ENCODE measurements around the gene VSIG10L.

VSIG10L gene

DNA sequence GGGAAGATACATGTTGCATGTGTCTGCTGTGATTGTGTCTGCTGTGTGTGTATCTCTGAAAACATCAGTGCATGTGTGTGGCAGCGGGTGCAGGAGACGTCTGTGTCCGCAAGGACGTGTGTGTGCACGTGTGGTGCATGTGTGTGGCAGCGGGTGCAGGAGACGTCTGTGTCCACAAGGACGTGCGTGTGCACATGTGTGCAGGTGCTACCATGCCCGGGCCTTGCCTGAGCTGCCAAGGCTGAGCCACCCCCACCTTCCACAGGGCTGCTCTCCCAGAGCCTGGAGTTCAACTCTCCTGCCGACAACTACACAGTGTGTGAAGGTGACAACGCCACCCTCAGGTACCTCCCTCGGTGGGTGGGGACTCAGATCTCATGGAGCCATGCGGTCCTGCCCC is 20.1 kb downstream of the VSIG10L start:
- H3K36me3 Mint-ChIP-seq (ENCODE audit: low read depth) = no peaks in the 10 kb centered on the region
- peaks cover 52% of the 10 kb centered on the region for H3K27me3 Mint-ChIP-seq
- no peak overlapping the region for H3K4me3 Mint-ChIP-seq
- H3K4me1 Mint-ChIP-seq (ENCODE audit: low read depth) = peaks cover 10% of the 10 kb centered on the region
- H3K9me3 Mint-ChIP-seq = no peaks in the 10 kb centered on the region
- intact Hi-C loops (cut with micrococcal nuclease) = no loop called here
- H3K27ac Mint-ChIP-seq = no peak overlapping the region

DNA sequence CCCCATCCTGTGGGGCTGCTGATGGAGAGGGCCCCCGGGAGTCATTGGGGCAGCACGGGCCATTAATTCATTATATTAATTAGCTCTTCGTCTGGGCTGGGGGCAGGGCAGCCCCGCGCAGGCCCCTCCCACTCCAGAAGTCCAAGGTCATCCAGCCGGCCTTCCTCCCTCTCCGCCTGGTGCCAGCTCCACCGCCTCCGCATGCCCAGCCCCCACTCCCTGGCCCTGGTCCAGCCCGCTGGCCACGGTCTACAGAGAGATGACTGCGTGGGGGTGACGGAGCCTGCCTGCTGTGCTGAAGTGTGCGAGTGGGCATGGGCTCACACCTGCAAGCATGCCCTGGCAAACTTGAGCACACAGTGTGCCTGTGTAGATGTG is 21.7 kb downstream of the VSIG10L start:
- Mint-ChIP-seq H3K36me3 (ENCODE audit: low read depth) (no peaks in the 10 kb centered on the region), H3K27ac (no peak overlapping the region), H3K27me3 (peaks cover 39% of the 10 kb centered on the region), H3K9me3 (peaks cover 4% of the 10 kb centered on the region), H3K4me1 (ENCODE audit: low read depth) (peaks cover under 1% of the 10 kb centered on the region), H3K4me3 (no peak overlapping the region)
- intact Hi-C loops (cut with micrococcal nuclease) = no loop called here

DNA sequence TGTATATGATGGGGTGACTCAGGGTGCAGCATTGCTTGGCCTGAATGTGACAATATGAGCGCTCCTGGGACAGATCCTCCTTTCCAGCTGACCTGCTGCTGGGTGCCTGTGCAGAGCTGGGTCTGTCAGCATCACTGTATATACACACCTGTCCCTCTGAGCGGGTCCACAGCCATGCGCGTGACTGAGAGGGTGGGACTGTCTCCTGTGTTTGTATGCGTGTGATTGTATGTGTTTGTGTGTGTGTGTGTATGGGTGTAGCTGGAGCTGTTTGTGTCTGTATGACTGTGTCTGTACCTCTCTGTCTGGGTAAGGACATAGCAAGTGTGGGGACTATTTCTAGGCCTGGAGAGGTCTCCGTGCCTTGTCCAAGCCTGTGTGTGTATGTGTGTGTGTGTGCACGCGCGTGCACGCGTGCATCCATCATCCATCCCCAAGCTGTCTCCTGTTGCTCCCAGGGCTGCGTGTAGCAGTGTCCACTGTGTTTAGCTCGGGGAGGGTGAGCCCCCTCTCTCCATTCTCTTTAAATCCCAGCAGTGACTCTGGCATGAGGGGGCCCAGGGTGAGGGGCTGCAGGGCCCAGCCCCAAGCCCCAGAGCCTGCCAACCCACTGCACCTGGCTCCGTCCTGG is 22.2 kb downstream of the VSIG10L start:
- peaks cover 39% of the 10 kb centered on the region for H3K27me3 Mint-ChIP-seq

DNA sequence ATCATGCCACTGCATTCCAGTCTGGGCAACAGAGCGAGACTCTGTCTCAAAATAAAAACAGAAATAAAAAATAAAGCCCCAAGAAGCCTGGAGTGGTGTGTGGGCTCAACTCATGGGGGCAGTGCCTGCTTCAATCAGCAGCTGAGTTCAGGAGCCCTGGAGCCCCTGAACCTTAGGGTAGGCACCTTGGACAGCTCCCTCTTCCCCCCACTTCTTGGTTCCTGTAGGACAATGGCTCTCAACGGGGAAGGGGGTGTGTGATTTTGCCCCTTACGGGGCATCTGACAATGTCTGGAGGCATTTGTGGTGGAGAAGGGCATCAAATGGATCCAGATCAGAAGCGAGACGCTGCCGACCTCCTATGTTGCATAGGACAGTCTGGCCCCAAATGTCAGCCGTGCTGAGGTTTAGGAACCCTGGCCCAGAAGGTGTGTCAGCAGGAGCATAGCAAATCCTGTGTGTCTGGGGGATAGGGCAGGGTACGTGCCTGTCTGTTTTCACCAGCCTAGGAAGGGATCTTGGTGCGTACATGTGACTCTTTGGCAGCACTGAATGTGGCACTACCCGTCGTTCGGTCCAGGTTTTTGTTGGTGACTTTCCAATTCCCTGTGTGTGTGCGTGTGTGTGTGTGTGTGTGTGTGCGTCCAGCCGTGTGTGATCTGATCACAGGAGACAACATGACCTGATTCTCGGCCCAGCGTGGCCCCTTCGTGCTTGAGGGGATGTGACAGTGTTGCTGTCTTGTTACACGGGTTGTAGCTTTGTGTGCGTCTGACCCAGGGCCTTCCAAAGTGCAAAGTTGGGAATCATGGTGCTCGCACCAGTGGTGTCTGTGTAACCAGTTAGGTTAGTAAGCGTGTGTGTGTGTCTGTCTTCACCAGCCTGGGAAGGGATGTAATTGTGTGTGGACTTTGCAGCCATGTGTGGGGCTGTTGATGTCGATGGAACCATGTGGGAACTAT is 23.0 kb downstream of the VSIG10L start:
- Mint-ChIP-seq H3K27me3 (peaks cover 35% of the 10 kb centered on the region), H3K9me3 (peaks cover 14% of the 10 kb centered on the region), H3K4me3 (no peak overlapping the region), H3K4me1 (ENCODE audit: low read depth) (peaks cover 3% of the 10 kb centered on the region), H3K27ac (no peak overlapping the region), H3K36me3 (ENCODE audit: low read depth) (no peaks in the 10 kb centered on the region)
- intact Hi-C loops (cut with micrococcal nuclease) = no loop called here

More for the DNA sequence above, 22.2 kb downstream of the VSIG10L start:
- intact Hi-C loops (cut with micrococcal nuclease) = no loop called here
- Mint-ChIP-seq H3K27ac (no peak overlapping the region), H3K36me3 (ENCODE audit: low read depth) (no peaks in the 10 kb centered on the region), H3K9me3 (peaks cover 9% of the 10 kb centered on the region), H3K4me3 (no peak overlapping the region), H3K4me1 (ENCODE audit: low read depth) (no peaks in the 10 kb centered on the region)

DNA sequence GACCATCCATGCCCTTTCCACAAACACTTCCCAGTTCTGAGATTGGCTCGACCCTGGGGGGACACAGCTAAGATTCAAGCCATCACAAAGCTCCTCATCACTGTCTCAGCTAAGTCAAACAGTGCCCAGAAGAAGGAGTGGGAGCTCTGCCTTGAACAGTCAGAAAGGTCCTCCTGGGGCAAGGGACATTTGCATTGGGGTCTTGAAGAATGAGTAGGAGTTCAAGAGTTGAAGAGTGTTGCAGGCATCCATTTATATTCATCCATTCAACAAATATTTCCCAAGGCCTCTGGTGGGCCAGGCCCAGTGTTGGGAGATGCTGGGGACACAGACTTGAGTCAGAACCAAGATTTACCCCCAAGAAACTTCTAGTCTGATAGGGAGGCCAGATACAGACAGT is 24.0 kb downstream of the VSIG10L start:
- Mint-ChIP-seq H3K4me1 (ENCODE audit: low read depth) (peaks cover 13% of the 10 kb centered on the region), H3K27ac (no peak overlapping the region), H3K4me3 (no peak overlapping the region), H3K36me3 (ENCODE audit: low read depth) (no peaks in the 10 kb centered on the region), H3K9me3 (peaks cover 14% of the 10 kb centered on the region), H3K27me3 (peaks cover 31% of the 10 kb centered on the region)
- intact Hi-C loops (cut with micrococcal nuclease) = no loop called here

DNA sequence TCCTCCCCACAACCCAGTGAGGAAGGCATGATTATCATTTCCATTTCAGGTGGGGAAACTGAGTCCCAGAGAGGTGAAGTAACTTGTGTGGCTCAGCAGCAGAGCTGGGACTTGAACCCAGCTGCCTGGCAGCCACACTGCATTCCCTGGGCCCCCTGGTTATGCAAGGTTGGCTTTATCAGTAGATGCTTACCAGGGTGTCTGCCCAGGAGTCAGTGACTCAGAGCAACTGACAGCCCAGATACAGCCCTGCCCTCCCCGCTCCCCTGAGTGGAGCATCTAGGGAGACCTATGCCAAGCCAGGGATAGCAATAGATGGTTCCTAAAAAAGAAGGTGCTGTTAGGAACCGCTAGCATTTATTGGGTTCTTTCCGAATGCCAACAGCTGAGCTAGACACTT is 24.6 kb downstream of the VSIG10L start:
- Mint-ChIP-seq H3K27ac (no peak overlapping the region), H3K9me3 (peaks cover 14% of the 10 kb centered on the region), H3K4me1 (ENCODE audit: low read depth) (peaks cover 17% of the 10 kb centered on the region), H3K36me3 (ENCODE audit: low read depth) (no peaks in the 10 kb centered on the region), H3K4me3 (no peak overlapping the region), H3K27me3 (peaks cover 31% of the 10 kb centered on the region)
- intact Hi-C loops (cut with micrococcal nuclease) = no loop called here

DNA sequence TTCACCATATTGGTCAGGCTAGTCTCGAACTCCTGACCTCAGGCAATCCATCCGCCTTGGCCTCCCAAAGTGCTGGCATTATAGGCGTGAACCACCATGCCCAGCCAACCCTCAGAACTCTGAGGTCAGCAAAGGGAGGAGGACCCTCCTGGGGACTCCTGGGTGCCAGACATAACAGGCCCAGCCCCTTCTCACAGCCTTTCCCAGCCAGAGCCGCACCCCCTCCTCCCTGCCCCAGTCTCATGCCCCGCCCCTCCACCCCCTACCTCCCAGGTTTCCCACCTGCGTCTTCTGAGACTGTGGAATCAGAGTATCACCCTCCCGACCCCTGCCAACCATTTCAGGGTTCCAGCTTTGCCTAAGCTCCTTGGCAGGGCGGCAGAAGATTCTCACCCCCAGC is 25.3 kb downstream of the VSIG10L start:
- peaks cover 14% of the 10 kb centered on the region for H3K9me3 Mint-ChIP-seq
- H3K27me3 Mint-ChIP-seq = peaks cover 32% of the 10 kb centered on the region
- no peaks in the 10 kb centered on the region for H3K36me3 Mint-ChIP-seq (ENCODE audit: low read depth)
- H3K4me1 Mint-ChIP-seq (ENCODE audit: low read depth) = peaks cover 20% of the 10 kb centered on the region
- H3K4me3 Mint-ChIP-seq = no peak overlapping the region
- H3K27ac Mint-ChIP-seq = no peak overlapping the region
- intact Hi-C loops (cut with micrococcal nuclease) = no loop called here

DNA sequence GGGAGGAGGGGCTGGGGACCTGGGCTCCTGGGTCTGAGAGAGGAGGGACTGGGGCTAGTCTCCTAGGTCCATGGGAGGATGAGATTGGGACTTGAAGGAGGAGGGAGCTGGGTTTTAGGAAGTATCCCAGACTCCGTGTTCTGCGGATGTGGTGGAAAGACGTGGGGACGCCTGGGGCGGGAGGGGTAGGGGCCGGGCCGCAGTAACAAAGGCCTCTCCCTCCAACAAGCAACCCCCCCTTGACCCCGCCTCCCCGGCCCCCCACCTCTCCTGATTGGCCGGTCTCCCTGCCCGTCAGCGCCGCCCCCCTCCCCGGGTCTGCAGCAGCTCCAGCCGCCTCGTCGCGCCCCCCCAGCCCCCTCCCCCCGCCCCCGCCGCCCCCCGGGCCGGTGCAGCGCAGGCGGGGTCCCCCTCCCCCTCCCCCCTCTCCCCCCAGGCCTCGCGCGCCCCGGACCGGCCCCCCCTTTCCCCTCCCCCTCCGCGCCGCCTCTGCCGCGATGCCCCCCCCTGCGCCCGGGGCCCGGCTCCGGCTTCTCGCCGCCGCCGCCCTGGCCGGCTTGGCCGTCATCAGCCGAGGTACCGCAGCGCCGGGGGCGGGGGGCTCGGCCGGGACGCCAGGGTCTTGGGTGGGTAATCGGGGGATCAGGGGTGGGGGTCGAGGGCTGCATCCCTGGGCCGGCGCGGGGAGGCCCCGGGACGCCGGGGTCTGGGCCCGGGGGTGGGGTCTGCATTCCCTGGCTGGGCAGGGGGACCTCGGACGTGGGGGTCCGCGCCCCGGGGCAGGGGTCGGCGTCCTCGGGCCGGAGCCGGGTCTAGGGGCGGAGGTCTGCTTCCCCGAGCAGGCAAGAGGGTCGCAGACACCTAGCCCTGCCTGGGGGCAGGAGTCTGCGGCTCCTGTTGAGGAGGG is 30.3 kb downstream of the VSIG10L start, which contains the start of gene IGLON5:
Gene IGLON5, plus strand, starts transcription at position 294 of the 907 bp plus-strand sequence. Its CDS starts 204 bp downstream, at position 498.
- Mint-ChIP-seq H3K27ac (no peak within 1 kb of the TSS), H3K27me3 (peaks cover 56% of the 10 kb centered on the region), H3K4me3 (no peak within 1 kb of the TSS), H3K4me1 (ENCODE audit: low read depth) (peaks cover 20% of the 10 kb centered on the region), H3K9me3 (peaks cover 36% of the 10 kb centered on the region), H3K36me3 (ENCODE audit: low read depth) (no peaks in the 10 kb centered on the region)
- intact Hi-C loops (cut with micrococcal nuclease) = no loop called here

DNA sequence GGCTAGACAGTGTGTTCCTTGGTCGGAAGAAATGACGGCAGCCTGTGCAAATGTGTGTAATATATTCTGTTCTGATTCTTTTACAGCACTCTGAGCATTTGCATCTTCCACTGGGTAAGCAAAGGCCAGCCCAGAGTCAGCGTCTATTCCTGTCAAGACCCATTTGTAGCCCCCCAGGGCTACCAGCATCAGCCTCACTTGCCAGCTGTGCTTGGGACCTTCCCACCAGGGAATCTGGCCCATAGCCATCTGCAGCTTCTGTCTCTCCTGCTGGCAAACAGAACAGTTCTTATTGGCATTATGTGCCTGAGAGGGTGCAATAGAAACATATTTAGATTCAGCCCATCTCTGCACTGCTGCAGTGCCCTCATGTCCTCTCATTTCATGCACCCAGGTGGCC is 36.5 kb downstream of the VSIG10L start:
- H3K9me3 Mint-ChIP-seq = peaks cover 43% of the 10 kb centered on the region
- no peak overlapping the region for H3K27ac Mint-ChIP-seq
- H3K4me3 Mint-ChIP-seq = no peak overlapping the region
- H3K27me3 Mint-ChIP-seq = peaks cover 52% of the 10 kb centered on the region
- intact Hi-C loops (cut with micrococcal nuclease) = no loop called here
- no peaks in the 10 kb centered on the region for H3K36me3 Mint-ChIP-seq (ENCODE audit: low read depth)
- H3K4me1 Mint-ChIP-seq (ENCODE audit: low read depth) = no peaks in the 10 kb centered on the region

DNA sequence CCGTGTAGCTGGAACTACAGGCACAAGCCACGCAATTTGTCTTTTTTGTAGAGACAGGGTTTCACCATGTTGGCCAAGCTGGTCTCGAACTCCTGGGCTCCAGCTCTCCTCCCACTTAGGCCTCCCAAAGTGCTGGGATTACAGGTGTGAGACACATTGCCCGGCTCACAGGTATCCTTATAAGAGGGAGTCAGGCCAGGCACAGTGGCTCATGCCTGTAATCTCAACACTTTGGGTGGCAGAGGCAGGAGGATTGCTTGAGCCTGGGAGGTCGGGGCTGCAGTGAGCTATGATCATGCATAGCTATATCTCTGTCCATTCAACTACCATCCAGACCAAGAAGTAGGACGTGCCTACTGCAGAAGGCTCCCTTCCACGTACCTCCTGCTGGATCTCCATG is 40.7 kb downstream of the VSIG10L start:
- Mint-ChIP-seq H3K9me3 (peaks cover 18% of the 10 kb centered on the region), H3K36me3 (ENCODE audit: low read depth) (no peaks in the 10 kb centered on the region), H3K4me1 (ENCODE audit: low read depth) (no peaks in the 10 kb centered on the region), H3K27ac (no peak overlapping the region), H3K27me3 (peaks cover 28% of the 10 kb centered on the region), H3K4me3 (no peak overlapping the region)
- intact Hi-C loops (cut with micrococcal nuclease) = no loop called here

DNA sequence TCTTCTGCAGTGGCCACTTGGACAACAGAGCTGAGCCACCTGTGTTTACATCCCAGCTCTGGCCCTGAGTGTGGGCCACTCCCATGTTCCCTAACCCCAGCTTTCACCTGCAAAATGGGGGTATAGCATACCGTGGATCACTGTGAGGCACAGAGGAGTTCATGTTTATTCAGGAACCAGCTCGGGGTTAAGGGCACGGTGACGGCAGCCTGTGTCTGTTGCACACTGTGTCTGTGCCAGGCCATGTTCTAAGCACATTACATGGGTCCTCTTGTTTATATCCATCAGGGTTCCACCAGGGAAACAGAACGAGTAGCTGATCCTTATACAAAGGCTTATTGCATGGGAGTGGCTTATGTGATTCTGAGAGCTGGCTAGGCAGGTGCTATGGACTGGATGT is 44.5 kb downstream of the VSIG10L start:
- Mint-ChIP-seq H3K27ac (no peak overlapping the region), H3K4me3 (no peak overlapping the region), H3K9me3 (no peaks in the 10 kb centered on the region), H3K36me3 (ENCODE audit: low read depth) (no peaks in the 10 kb centered on the region), H3K4me1 (ENCODE audit: low read depth) (no peaks in the 10 kb centered on the region), H3K27me3 (peaks cover 31% of the 10 kb centered on the region)
- intact Hi-C loops (cut with micrococcal nuclease) = no loop called here

DNA sequence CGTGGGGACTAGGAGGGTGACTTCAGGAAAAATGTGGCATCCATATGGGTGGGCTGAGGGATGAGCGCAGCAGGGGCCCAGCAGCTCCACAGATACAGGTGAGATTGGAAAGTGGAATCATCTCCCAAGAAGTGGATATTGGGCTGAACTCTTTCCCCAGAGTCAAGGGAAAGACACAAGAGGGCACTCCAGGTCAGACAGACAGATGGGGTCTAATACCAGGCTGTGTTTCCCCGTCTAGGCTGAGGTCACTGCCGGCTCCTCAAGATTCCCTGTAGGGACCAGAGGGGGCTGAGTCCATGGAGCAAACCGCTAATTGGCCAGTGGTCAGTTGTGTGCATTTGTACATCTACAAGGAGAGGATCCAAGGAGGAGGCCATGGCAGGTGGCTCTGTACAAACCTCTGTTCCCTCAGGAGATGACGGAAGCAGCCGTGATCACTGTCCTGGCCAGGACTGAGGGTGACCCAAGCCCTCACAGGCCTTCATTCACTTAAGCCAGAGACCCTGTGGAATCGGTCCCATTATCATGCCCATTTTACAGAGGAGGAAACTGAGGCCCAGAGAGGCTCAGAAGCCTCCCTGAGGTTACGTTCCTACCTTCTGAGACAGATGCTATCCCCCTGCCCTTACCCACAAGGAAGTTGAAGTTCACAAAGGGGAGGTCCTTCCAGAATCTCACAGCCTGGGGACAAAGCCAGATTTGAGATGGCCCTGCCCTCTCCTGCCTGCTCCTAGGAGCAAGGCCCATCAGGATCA is 45.4 kb downstream of the VSIG10L start:
- Mint-ChIP-seq H3K36me3 (ENCODE audit: low read depth) (no peaks in the 10 kb centered on the region), H3K9me3 (no peaks in the 10 kb centered on the region), H3K27ac (no peak overlapping the region), H3K4me1 (ENCODE audit: low read depth) (no peaks in the 10 kb centered on the region), H3K27me3 (peaks cover 29% of the 10 kb centered on the region), H3K4me3 (no peak overlapping the region)
- intact Hi-C loops (cut with micrococcal nuclease) = no loop called here

DNA sequence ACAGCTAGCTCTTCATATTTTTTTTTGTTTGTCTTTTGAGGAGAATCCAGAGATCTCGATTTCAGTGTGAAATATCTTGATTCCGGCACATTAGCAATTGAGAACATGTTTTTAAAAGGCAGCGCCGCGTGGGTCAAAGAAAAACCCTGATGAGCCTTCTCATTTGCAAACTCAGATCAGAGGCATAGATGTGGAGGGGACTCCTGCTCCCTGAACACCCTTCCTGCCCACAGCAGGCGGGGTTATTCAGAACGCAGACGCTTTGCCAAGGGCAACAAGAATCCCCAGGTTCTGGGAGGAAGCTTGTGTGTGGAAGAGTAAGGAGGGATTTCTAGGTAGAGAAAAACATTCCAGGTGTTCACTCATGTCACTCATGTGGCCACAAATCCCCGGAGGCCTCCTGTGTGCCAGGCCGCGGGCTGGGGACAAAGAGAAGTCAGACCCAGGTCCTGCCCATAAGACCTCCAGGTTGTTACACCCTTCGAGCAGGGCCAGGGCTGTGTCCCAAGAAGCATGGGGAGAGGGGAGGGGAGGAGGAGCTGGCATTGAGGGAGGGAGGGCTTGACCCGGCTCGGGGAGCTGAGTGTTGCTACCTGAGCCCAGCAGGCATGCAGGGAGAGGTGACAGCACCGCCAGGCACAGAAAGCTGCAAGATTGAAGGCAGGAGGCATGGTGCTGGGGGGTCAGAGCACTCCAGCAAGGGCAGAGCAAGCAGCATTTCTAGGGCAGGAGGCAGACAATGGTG is 46.4 kb downstream of the VSIG10L start:
- H3K36me3 Mint-ChIP-seq (ENCODE audit: low read depth) = no peaks in the 10 kb centered on the region
- no peak overlapping the region for H3K4me3 Mint-ChIP-seq
- H3K27ac Mint-ChIP-seq = no peak overlapping the region
- no peaks in the 10 kb centered on the region for H3K9me3 Mint-ChIP-seq
- no peaks in the 10 kb centered on the region for H3K4me1 Mint-ChIP-seq (ENCODE audit: low read depth)
- intact Hi-C loops (cut with micrococcal nuclease) = no loop called here
- H3K27me3 Mint-ChIP-seq = peaks cover 24% of the 10 kb centered on the region
